ENCODE data around the gene CTF1.
A peak's percentile ranks its signal among the peaks of the same experiment; 100 is the strongest.

The CTF1 gene

DNA sequence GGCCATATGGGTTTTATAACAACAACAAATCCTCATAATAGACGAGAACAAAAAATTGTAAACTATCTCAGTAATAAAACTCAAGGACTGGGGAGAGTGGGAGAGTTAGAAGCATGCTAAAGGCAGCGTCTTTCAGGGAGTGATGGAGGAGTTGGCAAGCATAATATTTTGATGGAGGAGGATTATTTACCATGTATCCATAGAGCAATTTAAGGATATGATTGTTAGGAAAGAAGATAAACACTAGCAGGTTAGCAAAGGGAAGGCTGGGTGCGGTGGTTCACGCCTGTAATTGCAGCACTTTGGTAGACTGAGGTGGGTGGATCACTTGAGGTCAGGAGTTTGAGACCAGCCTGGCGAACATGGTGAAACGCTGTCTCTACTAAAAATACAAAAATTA is 30.4 kb upstream of the CTF1 start:
- TF ChIP-seq, protein P1, sequence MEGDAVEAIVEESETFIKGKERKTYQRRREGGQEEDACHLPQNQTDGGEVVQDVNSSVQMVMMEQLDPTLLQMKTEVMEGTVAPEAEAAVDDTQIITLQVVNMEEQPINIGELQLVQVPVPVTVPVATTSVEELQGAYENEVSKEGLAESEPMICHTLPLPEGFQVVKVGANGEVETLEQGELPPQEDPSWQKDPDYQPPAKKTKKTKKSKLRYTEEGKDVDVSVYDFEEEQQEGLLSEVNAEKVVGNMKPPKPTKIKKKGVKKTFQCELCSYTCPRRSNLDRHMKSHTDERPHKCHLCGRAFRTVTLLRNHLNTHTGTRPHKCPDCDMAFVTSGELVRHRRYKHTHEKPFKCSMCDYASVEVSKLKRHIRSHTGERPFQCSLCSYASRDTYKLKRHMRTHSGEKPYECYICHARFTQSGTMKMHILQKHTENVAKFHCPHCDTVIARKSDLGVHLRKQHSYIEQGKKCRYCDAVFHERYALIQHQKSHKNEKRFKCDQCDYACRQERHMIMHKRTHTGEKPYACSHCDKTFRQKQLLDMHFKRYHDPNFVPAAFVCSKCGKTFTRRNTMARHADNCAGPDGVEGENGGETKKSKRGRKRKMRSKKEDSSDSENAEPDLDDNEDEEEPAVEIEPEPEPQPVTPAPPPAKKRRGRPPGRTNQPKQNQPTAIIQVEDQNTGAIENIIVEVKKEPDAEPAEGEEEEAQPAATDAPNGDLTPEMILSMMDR (IDR thresholded peaks at IDR 0.05; ENCODE audit: insufficient read depth, low read depth, low read length, missing control alignments): no peak
- no peak for DNase-seq (ENCODE audit: low read depth)
- no peak overlapping the region for H3K4me3 ChIP-seq (ENCODE audit: low read depth, low read length)

DNA sequence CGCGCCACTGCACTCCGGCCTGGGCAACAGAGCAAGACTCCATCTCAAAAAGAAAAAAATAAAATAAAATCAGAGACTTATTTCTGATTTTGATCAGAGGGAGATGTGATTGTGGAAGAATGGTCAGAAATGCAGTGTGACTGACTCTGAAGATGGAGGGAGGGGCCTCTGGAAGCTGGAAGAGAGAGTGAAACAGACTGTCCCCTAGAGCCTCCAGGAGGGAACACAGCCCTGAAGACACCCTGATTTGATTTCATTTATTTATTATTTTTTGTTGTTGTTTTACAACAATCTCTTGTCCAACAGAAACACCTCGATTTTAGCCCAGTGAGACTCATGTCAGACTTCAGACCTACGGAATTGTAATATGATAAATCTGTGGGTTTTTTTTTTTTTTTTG is 28.7 kb upstream of the CTF1 start:
- no peak for DNase-seq (ENCODE audit: low read depth)
- TF ChIP-seq, protein P1 (IDR thresholded peaks at IDR 0.05; ENCODE audit: insufficient read depth, low read depth, low read length, missing control alignments): peak; percentile 3

DNA sequence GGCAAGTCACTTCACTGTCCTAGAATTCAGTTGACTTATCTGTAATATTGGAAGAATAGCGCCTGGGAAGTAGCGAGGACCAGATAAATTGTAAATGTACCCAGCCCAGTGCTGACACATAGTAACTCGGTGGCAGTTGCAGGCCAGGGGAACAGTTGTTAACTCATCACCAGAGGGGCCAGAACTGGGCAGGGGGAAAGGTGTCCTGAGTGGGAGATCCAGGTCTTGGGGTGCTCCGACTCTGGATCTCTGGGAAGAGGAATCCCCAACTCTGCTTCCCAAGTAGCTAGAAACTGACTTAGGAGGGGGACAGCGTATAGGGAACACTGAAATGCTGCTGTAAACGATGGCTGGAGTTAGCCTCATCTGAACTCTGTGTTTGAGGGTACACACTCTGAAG is 25.5 kb upstream of the CTF1 start:
- TF ChIP-seq, protein P1 (IDR thresholded peaks at IDR 0.05; ENCODE audit: insufficient read depth, low read depth, low read length, missing control alignments): no peak
- no peak overlapping the region for H3K4me3 ChIP-seq (ENCODE audit: low read depth, low read length)
- DNase-seq (ENCODE audit: low read depth): no peak

More for the DNA sequence above, 28.7 kb upstream of the CTF1 start:
- no peak overlapping the region for H3K4me3 ChIP-seq (ENCODE audit: low read depth, low read length)

DNA sequence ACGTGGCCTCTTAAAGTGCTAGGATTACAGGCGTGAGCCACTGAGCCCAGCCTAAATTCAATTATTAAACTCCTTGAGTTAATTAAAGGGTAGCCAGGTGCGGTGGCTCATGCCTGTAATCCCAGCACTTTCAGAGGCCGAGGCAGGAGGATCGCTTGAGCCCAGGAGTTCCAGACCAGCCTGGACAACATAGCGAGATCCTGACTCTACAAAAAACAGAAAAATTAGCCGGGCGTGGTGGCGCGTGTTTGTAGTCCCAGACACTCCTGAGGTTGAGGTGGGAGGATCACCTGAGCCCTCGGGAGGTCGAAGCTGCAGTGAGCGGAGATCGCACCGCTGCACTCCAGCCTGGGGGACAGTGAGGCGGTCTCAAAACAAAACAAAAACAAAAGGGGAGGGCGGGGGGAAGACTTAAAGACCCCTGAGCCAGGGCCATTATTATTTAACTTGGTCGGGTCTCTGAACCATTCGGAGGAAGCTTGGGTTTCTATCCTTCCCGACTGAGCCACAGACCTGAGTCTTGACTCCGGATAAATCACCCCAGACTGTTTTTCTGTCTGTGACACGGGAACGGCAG is 22.1 kb upstream of the CTF1 start:
- TF ChIP-seq, protein P1 (IDR thresholded peaks at IDR 0.05; ENCODE audit: insufficient read depth, low read depth, low read length, missing control alignments): no peak
- no peak for DNase-seq (ENCODE audit: low read depth)
- peak overlapping the region; percentile 71 for H3K4me3 ChIP-seq (ENCODE audit: low read depth, low read length)

DNA sequence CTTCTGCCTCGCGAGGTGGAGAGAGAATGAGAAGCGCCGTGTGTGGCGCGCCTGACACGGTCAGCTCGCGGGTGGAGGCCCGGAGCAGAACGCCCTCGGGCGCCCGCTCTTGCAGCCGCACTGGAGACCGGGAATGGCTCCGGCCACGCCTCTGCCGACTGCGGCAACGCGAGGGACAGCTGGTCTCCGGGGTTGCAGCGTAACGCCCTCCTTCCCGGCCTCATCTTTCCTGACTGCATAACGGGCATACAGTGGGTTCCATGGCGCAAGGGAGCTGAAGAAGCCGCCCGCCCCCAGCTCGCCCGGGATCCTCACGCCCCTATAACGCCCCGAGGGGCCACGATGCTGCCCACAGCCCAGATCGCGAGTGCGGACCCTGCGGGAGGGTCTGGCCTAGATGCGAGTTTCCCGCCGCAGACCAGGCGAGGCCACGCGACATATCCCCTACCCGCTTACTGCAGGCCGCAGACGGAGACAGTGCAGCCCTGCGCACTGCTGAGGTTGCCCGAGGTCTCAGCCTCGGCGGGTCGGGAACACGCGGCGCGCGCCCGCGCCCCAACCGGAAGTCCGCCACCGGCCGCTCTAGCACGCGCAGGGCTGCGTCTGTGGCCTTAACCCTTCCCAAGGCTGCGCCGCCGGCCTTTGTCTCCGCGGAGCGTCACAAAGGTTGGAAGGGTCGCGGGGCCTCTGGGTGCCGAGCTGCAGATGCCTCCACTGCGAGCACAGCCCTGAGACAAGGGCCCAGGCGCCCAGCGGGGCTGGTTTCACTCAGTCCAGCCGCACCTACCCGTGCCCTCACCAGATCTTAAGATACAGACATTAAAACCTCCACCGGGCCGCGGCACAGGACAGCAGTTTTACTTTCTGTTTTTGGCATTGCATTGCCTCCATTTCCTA is 21.3 kb upstream of the CTF1 start:
- peak overlapping the region; percentile 71 for H3K4me3 ChIP-seq (ENCODE audit: low read depth, low read length)
- peak; percentile 97 for DNase-seq (ENCODE audit: low read depth)
- TF ChIP-seq, protein P1 (IDR thresholded peaks at IDR 0.05; ENCODE audit: insufficient read depth, low read depth, low read length, missing control alignments): no peak

DNA sequence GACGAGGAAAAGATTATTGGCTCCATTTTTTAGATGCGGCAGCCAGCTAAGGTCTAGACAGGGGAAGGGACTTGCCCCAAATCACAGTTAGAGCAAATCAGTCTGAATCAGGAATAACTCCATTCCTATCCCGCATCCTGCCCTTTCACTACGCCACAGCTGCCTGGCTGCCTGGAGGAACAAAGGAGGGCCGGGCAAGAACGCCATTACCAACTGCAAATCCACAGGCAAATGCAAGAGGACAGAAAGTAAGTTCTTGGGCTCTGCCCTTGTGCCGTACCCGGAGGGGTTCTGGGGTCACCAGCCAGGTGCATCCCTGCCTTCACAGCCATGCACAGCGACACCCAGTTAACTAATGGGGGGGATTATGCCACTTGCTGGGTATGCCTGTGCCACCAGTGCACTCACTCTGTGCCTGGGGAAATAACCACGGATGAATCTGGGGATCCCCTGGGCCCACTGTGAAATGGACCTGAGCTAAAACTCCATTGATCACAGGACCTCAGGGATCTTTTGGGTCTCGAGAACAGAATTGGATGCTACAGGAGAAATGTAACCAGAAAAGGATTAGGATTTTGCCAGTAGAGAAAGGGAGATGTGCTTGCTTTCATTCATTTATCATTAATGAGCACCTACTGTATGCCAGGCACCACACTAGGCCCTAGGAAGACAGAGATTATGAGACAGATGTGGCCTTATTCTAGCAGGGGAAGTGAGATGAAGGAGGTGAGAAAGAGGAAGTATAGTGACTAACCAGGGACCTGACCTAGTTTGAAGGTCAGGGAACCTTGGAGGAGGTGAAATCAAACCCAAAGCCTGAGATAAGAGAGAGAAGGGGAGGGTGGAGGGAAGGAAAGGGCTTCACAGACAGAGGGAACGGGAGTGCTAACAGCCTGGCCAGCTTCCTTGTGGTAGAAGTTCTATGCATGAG is 20.3 kb upstream of the CTF1 start:
- peak; percentile 84 for DNase-seq (ENCODE audit: low read depth)
- peak overlapping the region; percentile 71 for H3K4me3 ChIP-seq (ENCODE audit: low read depth, low read length)
- TF ChIP-seq, protein P1 (IDR thresholded peaks at IDR 0.05; ENCODE audit: insufficient read depth, low read depth, low read length, missing control alignments): no peak
